Endothelial cell of hepatic sinusoid (primary cell): ENCODE measurements around the gene JPH3.

ENCODE experiments used
- in situ Hi-C: cut with HindIII; loops from 2 replicates; pipeline ENCODE4 v1.10.0; 2017; ENCODE audit warnings: low sequenced_read_pairs

JPH3 gene

DNA sequence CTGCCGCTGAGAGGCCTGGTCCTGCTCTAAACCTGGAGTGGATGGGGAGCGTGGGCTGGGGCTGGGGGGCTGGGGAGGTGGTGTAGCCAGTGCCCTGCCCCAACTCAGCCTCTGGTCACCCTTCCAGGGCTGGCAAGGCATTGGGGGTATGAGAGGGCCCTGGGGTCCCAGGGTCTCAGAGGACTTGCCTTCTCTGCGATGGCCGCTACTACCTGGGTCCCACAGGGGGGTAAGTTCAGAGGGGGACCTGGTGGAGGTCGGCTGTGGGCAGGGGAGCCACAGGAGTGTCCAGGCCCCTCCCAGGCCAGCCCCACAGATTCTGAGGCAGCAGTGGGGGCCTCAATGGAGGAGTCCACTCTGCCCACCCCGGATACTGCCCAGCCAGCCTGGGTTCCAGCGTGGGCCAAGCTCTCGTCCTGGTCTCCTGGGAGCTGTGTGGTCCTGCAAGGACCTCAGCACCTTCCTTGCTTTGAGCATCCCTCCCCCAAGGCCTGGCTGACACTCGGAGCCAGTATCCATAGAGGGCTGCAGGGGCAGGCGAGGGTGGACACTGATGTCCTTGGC lies 20.5 kb downstream of the JPH3 start:
- in situ Hi-C loops: loop anchor here (5.0 kb wide), 2 partner anchors 54 to 79 kb away; no protein-coding TSS in a partner anchor

- in situ Hi-C loops: no loop called here
These were observed 23.0 kb downstream of the JPH3 start for GRCh38 chr16:87625241-87625797.

DNA sequence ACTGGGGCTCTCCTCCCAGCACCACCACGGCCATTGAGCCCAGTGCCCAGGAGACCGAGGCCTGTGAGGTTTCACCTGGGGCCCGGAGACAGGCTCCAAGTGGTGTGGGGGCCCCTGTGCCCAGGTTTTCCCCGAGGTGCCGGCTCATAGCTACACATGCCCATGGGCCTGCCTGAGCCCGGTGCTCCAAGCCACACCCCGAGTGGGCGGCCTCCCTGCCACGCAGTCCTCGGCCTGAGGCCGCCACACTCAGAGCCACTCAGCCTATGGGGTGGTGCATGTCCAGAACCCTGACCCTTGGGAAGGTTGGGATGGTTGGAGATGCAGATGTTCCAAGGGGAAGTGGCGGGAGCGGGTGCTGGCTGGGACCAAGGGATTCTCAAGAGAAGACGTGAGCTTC lies 24.1 kb downstream of the JPH3 start:
- in situ Hi-C loops: no loop called here

DNA sequence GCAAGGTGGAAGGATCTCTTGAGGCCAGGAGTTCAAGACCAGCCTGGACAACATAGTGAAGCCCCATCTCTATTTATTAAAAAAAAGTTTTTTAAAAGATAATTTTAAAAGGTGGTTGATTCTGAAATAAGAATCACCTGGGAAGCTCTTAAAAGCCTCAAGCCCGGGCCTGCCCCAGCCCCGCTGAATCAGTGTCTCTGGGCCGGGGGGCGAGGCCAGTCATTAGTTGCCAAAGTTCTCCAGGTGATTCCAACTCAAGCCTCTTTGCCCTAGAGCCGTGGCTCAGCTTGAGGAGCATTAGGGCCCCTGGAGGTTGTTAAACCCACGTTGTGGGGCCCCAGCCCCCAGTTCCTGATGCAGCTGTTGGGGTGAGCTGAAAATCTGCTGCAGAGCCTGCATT lies 24.6 kb downstream of the JPH3 start:
- in situ Hi-C loops: no loop called here

DNA sequence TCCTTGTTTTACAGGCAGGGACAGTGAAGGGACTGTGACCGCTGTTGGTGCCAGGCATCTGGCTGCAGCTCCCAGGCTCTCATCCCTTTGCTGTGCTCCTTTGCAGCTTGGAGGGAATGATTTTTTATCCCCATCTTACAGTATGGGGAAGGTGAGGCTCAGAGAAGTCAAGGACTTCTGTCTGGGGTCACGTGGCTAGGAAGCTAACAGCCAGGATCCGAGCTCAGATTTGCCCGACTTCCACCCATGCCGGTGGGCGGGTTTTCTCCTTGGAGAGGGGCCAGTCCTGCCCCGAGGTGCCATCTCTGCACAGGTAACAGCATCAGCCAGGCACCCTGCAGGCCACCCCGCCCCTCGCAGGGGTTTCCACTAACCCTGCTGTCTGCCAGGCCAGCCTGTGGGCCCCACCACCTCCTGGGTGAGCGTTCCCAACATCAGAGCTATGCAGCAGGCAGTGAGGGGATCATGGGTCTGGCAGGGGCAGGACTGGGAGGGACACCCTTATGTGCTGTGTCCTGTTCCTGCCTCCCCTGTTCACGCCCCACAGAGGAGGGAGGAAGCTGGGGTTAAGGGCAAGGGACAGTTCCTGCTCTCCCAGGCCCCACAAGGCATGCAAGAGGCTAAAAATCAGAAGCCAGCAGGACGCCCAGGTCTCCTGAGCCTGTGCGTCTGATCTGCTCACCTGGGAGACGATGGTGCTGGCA lies 25.4 kb downstream of the JPH3 start:
- in situ Hi-C loops: no loop called here

- in situ Hi-C loops: no loop called here
These were observed 26.1 kb downstream of the JPH3 start for GRCh38 chr16:87628246-87628923.

- in situ Hi-C loops: no loop called here
These were observed 26.6 kb downstream of the JPH3 start for GRCh38 chr16:87628940-87629339.

GRCh38 chr16:87631067-87631466 lies 28.8 kb downstream of the JPH3 start:
- in situ Hi-C loops: no loop called here

- in situ Hi-C loops: no loop called here
These were observed 32.1 kb downstream of the JPH3 start for GRCh38 chr16:87634411-87634810.

- in situ Hi-C loops: no loop called here
These were observed 33.3 kb downstream of the JPH3 start for GRCh38 chr16:87635541-87636049.

DNA sequence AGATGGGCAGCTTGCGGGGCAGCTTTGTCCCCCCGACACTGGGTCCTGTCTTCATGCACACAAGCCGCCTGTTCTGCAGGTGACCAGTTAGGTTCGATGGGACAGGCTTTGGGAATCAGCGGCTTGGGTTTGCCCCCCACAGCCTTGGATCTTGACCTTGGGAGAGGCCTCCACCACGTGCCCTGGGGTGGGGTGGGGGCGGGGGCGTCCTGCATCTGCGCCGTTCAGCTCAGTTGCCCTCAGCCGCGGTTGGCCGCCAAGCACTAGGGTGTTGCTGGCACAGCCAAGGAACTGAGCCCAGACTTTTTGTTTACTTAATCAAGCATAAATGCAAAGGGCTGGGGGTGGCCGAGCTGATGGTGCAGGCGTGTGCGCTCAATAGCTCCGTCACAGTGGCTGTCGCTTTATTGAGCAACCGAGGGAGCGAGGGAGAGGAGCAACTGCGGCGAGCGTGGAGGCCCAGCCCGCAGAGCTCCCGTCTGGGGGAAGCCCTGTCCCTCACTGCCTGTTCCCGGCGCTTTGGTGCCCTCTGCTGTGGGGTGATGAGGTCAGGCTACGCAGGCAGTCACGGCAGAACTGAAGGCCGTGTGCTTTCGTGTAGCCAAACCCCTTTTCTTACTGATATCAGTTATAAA lies 33.9 kb downstream of the JPH3 start:
- in situ Hi-C loops: no loop called here

DNA sequence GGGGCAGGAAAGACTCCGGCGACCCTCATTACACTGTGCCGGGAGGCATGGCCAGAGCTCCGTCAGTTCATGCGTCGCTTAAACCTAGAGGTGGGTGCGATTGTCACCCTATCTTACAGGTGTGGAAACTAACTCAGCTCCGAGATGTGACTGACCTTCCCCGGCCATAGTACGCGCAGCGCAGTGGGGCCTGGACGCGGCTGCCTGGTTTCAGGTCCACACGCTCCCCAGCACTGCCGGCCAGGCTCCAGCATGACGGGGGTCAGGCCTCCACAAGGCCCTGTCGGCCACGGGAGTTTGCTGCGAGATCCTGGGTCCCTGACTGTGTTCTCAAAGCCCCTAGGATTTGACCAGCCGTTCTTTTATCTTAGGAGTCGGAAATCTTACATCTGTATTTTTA lies 34.4 kb downstream of the JPH3 start:
- in situ Hi-C loops: no loop called here

GRCh38 chr16:87637357-87637756 lies 35.0 kb downstream of the JPH3 start:
- in situ Hi-C loops: no loop called here

GRCh38 chr16:87638736-87639135 lies 36.4 kb downstream of the JPH3 start:
- in situ Hi-C loops: no loop called here

DNA sequence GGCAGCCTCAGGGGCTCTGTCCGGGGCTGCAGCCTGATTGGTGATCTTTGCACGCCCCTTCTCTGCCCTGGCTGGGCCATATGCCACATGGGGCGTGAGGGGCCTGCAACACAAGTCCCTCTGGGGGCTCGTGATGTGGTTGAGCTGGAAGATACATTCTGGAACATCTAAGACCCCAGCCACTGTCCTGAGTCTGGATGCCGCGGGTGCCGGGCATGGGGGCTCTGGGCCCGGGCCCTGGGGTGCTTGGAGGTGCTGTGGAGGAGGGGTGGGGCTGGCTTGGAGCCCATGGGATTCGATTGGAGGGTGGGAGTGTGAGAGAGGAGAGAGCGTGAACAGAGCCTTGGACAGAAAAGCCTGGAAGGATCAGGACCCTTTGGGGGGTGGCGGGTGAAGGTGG lies 39.4 kb downstream of the JPH3 start:
- in situ Hi-C loops: no loop called here

GRCh38 chr16:87642491-87642890 lies 40.2 kb downstream of the JPH3 start:
- in situ Hi-C loops: no loop called here

- in situ Hi-C loops: no loop called here
These were observed 41.9 kb downstream of the JPH3 start for GRCh38 chr16:87644186-87644585.

- in situ Hi-C loops: no loop called here
These were observed 42.3 kb downstream of the JPH3 start for GRCh38 chr16:87644596-87644995.

GRCh38 chr16:87645802-87646201 lies 43.5 kb downstream of the JPH3 start:
- in situ Hi-C loops: no loop called here

DNA sequence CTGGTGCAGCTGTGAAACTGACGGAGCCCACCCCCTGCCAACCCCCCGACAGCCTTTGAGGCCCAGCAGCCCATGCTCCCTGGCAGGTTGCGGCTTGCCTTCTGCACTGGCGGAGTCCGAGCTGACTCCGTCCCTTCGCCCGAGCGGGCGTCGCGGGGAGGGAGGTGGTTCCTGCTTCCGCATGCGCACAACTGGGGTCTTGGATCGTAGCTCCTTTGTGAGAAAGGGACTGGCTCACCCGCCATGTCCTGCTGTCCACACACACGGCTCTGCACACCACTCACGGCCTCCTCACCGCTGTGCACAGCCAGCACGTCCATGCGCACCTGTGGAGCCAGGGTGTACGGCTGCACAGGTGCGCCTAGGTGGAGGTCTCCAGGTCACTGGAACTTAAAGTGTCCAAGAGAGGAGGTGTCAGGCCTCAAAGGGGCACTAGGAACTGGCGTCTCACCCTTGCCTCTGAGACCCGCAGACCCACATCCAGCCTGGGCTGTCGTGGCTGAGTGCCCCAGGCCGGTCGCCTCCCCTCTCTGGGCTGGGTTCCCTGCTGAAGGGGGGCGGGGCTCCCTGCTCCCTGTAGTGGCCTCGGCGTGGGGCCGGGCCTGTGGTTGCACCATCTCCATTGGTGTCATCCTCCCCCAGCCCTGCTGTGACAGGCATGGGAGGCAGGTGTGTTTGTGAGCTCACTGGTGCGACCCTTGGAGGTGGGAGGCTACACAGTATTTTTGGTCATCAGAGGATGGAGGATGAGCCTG lies 45.3 kb downstream of the JPH3 start:
- in situ Hi-C loops: no loop called here

- in situ Hi-C loops: no loop called here
These were observed 45.9 kb downstream of the JPH3 start for GRCh38 chr16:87648236-87648635.
